Skeletal muscle tissue (tissue), 4 donors: ENCODE results near the gene KCNJ14. TPM values are rescaled to one million over a fixed set of nuclear protein-coding genes. Genes with fewer than 3 reads are reported as not detected.
"Not testable (repeated sequence)": the region's sequence is repeated elsewhere in the genome, so short reads cannot be mapped to it uniquely, and the experiment has no call there.

ENCODE experiments used
- H3K27ac ChIP-seq: one replicate; pipeline ENCODE4 v1.7.0; 2013; ENCODE audit warnings: mild to moderate bottlenecking, low read depth, low read length, inconsistent platforms
- H3K27me3 ChIP-seq, 3 donors: one replicate each; pipeline ENCODE4 v1.7.0; 2013; ENCODE audit warnings: low read length in 3 of 3; ENCODE audit not compliant: control insufficient read depth in 3 of 3, insufficient read depth in 3 of 3
- H3K36me3 ChIP-seq, 3 donors: one replicate each; pipeline ENCODE4 v1.7.0; 2013; ENCODE audit warnings: low read length in 3 of 3; ENCODE audit not compliant: control insufficient read depth in 3 of 3, insufficient read depth in 3 of 3
- H3K4me1 ChIP-seq, 3 donors: one replicate each; pipeline ENCODE4 v1.7.0; 2013; ENCODE audit warnings: low read length in 3 of 3, mild to moderate bottlenecking in 3 of 3; ENCODE audit not compliant: control insufficient read depth in 3 of 3, insufficient read depth in 3 of 3
- H3K4me3 ChIP-seq, 3 donors: one replicate each; pipeline ENCODE4 v1.7.0; 2013; ENCODE audit warnings: low read length in 3 of 3
- H3K9ac ChIP-seq, 3 donors: one replicate each; pipeline ENCODE4 v1.7.0; 2013; ENCODE audit warnings: low read length in 3 of 3, mild to moderate bottlenecking in 3 of 3, moderate library complexity in 2 of 3, low read depth in 1 of 3
- H3K9me3 ChIP-seq, 3 donors: one replicate each; pipeline ENCODE4 v1.7.0; 2013; ENCODE audit warnings: low read length in 3 of 3; ENCODE audit not compliant: control insufficient read depth in 3 of 3
- total RNA-seq: library from RNA; depleted of rRNA; stranded (reverse); fragments of >200 nt; gene quantifications from one replicate; pipeline ENCODE4 v1.2.3, GENCODE V29; 2014
- donor health status: Osteomylitis.

Gene KCNJ14
- total RNA-seq, 1 donor from 2014 or later = 1.0 TPM

DNA sequence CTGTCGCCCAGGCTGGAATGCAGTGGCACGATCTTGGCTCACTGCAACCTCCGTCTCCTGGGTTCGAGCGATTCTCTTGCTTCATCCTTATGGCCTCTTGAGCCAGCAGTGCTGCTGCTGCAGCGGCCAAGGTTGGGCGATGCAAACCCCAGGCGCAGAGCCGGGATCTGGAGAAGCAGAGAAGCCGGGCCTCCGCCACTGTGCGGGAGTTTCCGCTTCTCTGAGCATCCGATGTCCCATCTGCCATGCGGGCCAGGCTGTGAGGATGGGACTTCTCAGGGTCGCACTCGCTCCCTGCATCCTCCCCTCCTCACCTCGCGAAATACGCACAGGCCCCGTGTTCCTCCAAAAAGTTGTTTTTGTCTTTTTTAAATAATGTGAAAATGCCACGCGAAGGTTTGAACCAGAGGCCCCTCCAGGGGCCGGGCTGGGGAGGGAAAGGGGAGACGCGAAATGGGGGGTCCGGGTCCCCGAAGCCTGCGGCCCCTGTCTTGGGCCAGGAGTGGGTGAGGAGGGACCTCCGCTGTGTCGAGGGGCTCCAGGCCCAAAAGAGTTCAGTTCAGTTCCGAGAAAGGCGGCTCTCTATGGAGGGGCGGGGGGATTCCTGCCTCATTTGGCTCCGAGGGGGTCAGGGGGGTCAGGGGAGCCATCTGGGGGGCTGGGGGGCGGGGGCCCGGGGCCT is 29.7 kb downstream of the KCNJ14 start:
- Histone ChIP-seq H3K9ac (no peak overlapping the region), H3K4me1 (peaks cover 15 to 33% (median 33%) of the 10 kb centered on the region in 3 donors), H3K27ac (no peak overlapping the region), H3K27me3 (peaks cover 0 to 4% (median 0%) of the 10 kb centered on the region in 3 donors), H3K9me3 (no peaks in the 10 kb centered on the region), H3K4me3 (no peak overlapping the region), H3K36me3 (no peaks in the 10 kb centered on the region)

DNA sequence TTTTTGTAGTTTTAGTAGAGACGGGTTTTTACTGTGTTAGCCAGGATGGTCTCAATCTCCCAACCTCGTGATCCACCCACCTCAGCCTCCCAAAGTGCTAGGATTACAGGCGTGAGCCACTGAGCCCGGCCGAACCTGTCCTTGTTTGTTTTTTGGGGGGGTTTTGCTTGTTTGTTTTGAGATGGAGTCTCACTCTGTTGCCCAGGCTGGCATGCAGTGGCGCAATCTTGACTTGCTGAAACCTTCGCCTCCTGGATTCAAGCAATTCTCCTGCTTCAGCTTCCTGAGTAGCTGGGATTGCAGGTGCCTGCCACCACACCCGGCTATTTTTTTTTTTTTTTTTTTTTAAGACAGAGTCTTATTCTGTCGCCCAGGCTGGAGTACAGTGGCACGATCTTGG is 31.3 kb downstream of the KCNJ14 start:
- not testable (repeated sequence) for H3K27ac ChIP-seq, H3K36me3 ChIP-seq, H3K4me3 ChIP-seq, H3K9me3 ChIP-seq, H3K9ac ChIP-seq
- Histone ChIP-seq H3K27me3 (peaks cover 8 to 16% (median 10%) of the 10 kb centered on the region in 3 donors), H3K4me1 (peaks cover 10 to 24% (median 22%) of the 10 kb centered on the region in 3 donors)

DNA sequence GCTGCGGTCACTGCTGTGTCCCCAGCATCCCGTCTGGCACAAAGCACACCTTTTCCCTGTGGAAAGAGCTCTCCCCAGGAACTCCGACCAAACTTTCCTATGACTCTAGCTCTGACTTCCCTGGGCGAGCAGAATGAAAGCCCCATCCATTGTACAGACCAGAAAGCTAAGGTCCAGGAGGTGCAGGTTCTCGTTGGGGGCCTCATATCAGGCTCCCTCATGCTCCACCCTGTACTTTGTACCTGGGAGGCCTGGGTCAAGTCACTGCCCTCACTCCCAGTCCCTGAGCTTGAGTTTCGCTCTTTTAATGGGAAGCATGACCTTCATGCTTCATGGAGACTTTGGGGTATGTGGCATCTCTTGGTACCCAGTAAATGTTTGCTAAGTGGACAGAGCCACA is 32.2 kb downstream of the KCNJ14 start:
- H3K9ac ChIP-seq = peak overlapping the region in 2 of 3 donors; percentile 28 to 46
- no peak overlapping the region for H3K27ac ChIP-seq
- H3K9me3 ChIP-seq = no peaks in the 10 kb centered on the region
- H3K4me1 ChIP-seq = peaks cover 5 to 15% (median 14%) of the 10 kb centered on the region in 3 donors
- no peaks in the 10 kb centered on the region for H3K36me3 ChIP-seq
- H3K27me3 ChIP-seq = peaks cover 12 to 22% (median 18%) of the 10 kb centered on the region in 3 donors
- H3K4me3 ChIP-seq = no peak overlapping the region

DNA sequence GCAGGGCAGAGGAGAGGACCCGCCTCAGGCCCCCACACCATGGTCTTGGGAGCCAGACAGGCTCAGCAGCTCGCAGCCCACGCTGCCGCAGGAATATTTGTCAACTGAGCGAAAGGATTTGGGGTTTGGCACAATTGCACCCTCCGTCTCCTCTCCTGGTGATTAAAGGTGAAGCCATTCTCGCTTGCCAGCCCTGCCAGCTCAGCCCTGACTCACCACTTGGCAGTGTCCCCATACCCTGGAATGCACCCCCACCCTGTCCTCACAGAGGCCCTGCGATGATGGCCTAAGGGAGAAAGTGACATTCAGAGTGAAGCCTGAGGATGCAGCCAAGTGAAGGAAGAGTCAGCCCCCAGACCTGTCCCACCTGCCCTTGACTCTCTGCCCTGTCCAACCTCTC is 32.6 kb downstream of the KCNJ14 start:
- H3K36me3 ChIP-seq = no peaks in the 10 kb centered on the region
- peaks cover 7 to 15% (median 14%) of the 10 kb centered on the region in 3 donors for H3K4me1 ChIP-seq
- H3K27ac ChIP-seq = no peak overlapping the region
- peak overlapping the region; percentile 2 to 46 (median 28) for H3K9ac ChIP-seq
- no peaks in the 10 kb centered on the region for H3K9me3 ChIP-seq
- peaks cover 13 to 25% (median 22%) of the 10 kb centered on the region in 3 donors for H3K27me3 ChIP-seq
- no peak overlapping the region for H3K4me3 ChIP-seq

DNA sequence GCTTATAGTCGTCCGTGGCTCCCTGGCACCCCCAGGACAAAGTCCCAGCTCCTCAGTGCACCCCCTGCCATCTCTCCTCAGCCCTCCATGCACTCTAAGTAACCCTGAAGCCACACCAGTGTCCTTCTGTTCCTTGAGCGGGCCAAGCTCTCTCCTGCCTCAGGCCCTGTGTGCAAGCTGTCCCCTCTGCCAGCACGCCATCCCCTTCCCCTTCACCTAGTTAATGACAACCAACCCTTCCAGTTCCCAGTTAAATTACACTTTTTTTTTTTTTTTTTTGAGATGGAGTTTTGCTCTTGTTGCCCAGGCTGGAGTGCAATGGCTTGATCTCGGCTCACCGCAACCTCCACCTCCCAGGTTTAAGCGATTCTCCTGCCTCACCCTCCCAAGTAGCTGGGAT is 33.1 kb downstream of the KCNJ14 start:
- not testable (repeated sequence) for H3K27ac ChIP-seq
- peaks cover 13 to 25% (median 22%) of the 10 kb centered on the region in 3 donors for H3K27me3 ChIP-seq

DNA sequence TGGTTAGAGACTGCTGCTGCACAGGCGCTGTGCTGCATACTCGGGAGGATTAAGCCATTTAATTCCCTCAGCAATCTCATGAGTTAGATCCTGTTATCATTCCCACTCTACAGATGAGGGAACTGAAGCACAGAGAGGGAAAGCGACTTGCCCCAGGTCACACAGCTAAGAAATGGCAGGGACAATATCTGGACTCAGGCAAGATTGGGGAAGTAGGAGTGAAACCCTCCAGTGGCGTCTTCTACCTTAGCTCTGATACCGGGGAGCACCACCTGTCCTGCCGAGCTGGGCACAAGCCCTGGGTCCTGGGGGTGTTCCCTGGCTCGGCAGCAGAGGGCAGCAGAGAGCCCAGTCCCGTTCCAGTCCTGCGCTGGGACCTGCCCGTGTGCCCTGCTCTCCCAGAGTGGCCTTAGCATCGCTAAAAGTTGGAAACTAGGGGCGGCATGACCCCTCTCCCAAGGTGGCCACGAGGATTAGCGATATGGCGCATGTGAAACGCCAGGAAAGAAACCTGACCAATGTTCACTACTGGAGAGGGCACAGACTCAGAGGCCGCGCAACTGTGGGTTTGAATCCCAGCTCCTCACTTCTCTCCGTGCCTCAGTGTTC is 34.3 kb downstream of the KCNJ14 start:
- Histone ChIP-seq H3K9me3 (no peaks in the 10 kb centered on the region), H3K4me1 (peaks cover 7 to 16% (median 15%) of the 10 kb centered on the region in 3 donors), H3K4me3 (no peak overlapping the region), H3K27ac (no peak overlapping the region), H3K9ac (no peak overlapping the region), H3K36me3 (no peaks in the 10 kb centered on the region), H3K27me3 (peaks cover 13 to 34% (median 30%) of the 10 kb centered on the region in 3 donors)

More for the DNA sequence above, 33.1 kb downstream of the KCNJ14 start:
- peaks cover 7 to 15% (median 14%) of the 10 kb centered on the region in 3 donors for H3K4me1 ChIP-seq
- peak overlapping the region in 2 of 3 donors; percentile 2 to 28 for H3K9ac ChIP-seq
- H3K9me3 ChIP-seq, H3K36me3 ChIP-seq, H3K4me3 ChIP-seq: not testable (repeated sequence)

DNA sequence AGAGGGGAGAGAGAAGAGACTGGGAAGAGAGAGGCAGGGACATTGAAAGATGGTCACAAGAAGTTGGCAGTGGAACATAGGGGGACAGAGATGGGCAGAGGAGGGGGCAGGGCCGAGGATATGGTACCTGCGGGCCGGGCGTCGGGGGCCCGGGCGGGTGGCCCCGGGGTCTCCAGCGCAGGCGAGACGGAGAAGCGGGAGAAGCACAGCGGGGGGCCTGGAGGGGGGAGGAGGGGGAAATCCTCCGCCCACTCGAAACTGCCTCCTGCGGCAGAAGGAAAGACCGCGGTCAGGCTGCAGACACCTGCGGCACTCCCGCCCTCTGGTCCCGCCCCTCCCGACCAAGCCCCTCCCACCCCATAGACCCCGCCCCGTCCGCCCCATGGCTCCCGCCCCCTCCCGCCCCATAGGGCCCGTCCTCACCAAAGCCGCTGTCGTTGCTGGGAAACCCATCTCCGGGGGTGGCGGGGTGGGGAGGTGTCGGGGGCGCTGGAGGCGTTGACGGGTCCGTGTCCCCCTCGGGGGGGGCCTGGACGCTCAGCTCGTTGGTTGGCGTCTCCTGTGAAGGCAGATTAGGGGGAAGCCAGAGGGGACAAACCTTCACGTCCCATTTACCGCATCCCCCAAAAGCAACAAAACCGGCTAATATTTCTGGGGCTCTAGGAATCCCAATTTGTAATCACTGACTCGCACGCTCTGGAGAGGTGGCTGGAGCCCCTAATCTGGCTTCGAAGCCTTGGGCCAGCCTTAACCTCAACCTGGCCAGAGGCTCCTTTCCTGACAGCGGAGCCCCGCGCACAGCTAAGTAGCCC is 35.8 kb downstream of the KCNJ14 start:
- H3K4me3 ChIP-seq = no peak overlapping the region
- no peaks in the 10 kb centered on the region for H3K36me3 ChIP-seq
- H3K4me1 ChIP-seq = peaks cover 7 to 16% (median 15%) of the 10 kb centered on the region in 3 donors
- no peaks in the 10 kb centered on the region for H3K9me3 ChIP-seq
- no peak overlapping the region for H3K9ac ChIP-seq
- H3K27me3 ChIP-seq = peaks cover 13 to 38% (median 34%) of the 10 kb centered on the region in 3 donors
- H3K27ac ChIP-seq = no peak overlapping the region

DNA sequence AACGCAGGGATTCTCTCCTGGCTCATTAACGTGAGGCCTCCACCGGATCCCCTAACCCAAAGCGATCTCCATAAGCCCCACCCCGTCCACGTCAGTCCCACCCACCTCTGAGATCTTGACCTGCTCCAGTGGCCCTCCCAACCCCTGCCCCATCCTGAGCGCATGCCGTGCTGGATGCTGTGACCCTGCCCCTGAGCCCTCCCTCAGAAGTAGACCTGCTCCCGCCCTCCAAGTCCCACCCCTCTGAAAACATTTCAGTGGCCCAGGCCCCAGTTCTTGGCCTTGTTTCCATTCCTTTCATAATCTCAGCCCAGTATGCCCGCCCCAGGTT is 36.4 kb downstream of the KCNJ14 start:
- H3K9ac ChIP-seq = no peak overlapping the region
- no peak overlapping the region for H3K27ac ChIP-seq
- H3K4me3 ChIP-seq = no peak overlapping the region
- H3K27me3 ChIP-seq = peaks cover 13 to 40% (median 37%) of the 10 kb centered on the region in 3 donors
- H3K36me3 ChIP-seq = no peaks in the 10 kb centered on the region
- H3K9me3 ChIP-seq = no peaks in the 10 kb centered on the region
- peaks cover 7 to 16% (median 15%) of the 10 kb centered on the region in 3 donors for H3K4me1 ChIP-seq

DNA sequence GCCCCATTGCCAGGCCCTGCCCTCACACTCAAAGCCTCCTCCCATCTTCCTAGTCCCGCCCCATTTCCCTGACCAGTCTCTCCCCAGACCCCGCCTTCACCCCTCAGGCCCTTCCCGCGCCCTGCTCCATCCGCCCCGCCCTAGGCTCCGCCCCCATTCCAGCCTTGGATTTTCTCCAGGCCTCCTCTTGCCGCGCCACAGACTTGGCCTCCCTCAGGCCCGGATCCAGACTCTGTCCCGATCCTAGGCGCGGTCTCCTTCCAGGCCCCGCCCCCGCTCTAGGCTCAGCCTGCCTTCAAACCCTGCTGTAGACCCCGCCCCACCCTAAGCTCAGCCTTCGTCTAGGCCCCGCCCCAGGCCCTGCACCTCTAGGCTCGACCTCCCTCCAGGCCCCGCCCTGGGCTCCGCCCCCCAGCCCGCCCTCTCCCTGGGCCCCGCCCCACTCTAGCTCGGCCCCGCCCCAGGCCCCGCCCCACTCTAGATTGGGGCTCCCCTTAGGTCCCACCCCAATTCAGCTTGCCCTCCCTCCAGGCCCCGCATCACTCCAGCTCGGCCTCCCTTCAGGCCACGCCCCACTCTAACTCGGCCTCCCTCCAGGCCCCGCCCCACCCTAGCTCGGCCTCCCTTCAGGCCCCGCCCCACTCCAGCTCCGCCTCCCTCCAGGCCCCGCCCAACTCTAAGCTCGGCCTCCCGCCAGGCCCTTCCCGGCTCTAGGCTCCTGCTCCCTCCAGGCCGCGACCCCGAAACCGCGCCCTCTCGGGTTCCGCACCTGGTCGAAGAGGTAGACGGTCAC is 37.7 kb downstream of the KCNJ14 start:
- Histone ChIP-seq H3K4me1 (peaks cover 6 to 11% (median 8%) of the 10 kb centered on the region in 3 donors), H3K27me3 (peaks cover 26 to 48% (median 48%) of the 10 kb centered on the region in 3 donors), H3K27ac (peak overlapping the region; percentile 44), H3K36me3 (no peaks in the 10 kb centered on the region), H3K9ac (peak overlapping the region in 2 of 3 donors; percentile 61 to 64), H3K9me3 (no peaks in the 10 kb centered on the region), H3K4me3 (peak overlapping the region; percentile 48 to 68 (median 54))
